ENCODE results near the gene HES5.

Gene HES5

GRCh38 chr1:2499986-2500596, 30.0 kb downstream of the HES5 start:
- DNase-seq (ENCODE audit: low spot score): no peak

- no peak for DNase-seq (ENCODE audit: low spot score)
These were observed 30.8 kb downstream of the HES5 start for GRCh38 chr1:2499260-2499659.

GRCh38 chr1:2498648-2499047, 31.4 kb downstream of the HES5 start:
- DNase-seq (ENCODE audit: low spot score): no peak

DNA sequence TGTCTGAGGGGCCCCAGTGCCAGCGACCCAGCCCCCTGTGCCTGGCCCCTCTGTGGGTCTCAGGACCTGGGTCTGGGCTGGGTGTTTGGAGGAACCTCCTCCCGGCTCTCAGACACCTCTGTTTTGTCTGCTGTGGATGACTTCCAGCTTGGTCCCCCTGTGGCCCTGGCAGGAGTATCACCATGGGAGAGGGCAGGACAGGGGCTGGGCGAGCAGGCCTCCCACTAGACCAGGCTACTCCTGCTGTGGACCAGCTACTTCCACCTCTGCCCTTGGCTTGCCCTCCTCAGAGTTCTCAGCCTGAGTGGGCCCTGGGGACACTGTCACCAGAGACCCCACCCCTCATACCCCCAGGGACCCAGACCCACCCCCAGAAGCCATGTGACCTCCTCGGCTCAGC, 32.2 kb downstream of the HES5 start:
- DNase-seq (ENCODE audit: low spot score): no peak

DNA sequence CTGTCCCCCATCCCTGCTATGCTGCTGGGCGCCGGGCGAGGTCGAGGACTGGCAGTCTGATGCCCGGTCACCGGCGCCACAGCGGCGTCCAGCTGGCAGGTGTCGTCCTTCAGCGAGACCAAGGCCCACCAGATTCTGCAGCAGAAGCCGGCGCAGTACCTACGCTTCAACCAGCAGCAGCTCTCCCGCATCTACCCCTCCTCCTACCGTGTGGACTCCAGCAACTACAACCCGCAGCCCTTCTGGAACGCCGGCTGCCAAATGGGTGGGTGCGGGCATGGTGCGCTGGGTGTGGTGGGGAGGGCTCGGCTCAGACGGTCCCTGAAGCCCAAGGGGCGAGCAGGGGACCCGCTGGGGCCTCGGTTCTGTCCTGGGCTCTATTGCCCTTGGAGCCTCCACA, 33.3 kb downstream of the HES5 start:
- DNase-seq (ENCODE audit: low spot score): no peak

DNA sequence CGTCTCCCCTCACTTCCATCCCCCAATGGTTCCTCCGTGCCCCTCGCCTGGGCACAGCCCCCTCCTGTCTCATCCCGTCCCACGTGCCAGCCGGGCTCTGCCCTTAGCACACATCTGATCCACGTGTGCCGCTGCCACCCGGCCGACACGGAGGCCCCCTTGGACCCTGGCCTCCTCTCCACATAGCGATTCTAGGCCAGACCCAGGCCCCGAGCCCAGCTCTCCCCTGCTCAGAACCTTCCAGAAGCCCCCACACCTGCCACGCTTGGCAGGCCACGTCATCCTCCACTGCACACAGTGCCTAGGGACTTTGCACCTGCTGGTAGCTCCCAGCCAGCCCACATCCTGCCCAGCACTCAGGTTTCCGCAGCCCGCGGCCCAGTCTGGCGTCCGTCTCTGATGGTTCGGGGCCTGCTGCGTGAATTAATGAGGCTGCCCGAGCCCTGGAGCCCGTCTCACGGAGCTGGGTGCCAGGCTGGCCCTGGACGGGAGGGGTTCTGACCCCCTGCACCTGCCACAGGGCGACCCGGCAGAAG, 33.9 kb downstream of the HES5 start:
- DNase-seq (ENCODE audit: low spot score): no peak

DNA sequence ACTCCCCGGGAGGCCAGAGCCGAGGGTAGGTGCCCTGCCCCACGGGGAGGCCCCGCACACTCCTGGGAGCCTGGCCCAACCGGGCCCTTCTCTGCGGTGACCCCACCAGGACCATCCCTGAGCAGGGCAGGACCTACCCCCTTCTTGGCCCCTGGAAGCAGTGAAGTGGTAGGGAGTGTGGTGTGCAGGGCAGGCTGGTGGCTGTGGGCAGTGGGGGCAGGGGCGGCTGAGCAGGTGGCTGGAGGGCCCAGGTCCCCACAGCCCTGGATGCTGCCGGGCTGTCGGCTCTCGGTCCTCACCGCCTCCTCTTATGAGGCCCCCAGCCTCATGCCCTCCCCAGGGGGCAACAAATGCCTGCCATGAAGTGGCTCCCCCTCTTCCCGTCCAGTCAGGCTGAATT, 34.5 kb downstream of the HES5 start:
- DNase-seq (ENCODE audit: low spot score): no peak

GRCh38 chr1:2495026-2495425, 35.0 kb downstream of the HES5 start:
- DNase-seq (ENCODE audit: low spot score): no peak

- no peak for DNase-seq (ENCODE audit: low spot score)
These were observed 35.8 kb downstream of the HES5 start for GRCh38 chr1:2494323-2494693.

DNA sequence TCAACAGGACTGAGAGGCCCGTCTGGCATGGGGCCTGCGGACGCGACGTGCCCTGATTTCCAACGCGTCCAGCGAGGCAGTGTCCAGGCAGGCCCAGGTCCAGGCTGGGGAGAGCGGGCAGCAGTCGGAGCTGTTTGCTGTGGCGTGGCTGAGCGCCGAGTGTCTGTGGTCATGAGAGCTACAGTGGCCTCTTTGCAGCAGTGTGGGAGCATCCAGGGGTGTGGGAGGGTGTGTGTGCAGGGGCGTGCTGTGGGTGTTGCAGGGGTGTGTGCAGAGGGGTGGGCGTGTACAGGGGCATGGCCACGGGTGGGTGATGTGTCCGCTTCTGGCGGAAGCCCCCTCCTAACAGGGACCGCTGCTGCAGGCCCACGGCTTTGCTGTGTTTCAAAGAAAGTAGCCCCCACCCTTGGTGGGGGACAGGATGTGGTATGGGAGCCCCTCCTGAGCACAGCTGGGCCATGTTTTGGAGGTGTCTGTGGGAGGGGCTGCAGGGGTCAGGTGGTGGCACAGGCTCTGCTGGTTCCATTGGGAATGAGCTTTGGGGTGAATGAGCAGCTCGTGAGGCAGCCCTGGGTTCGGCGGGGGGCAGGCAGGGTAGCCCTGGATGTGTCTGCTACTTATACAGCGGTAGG, 36.3 kb downstream of the HES5 start:
- DNase-seq (ENCODE audit: low spot score): no peak

GRCh38 chr1:2493218-2493617, 36.8 kb downstream of the HES5 start:
- no peak for DNase-seq (ENCODE audit: low spot score)

- no peak for DNase-seq (ENCODE audit: low spot score)
These were observed 38.0 kb downstream of the HES5 start for GRCh38 chr1:2492091-2492490.

DNA sequence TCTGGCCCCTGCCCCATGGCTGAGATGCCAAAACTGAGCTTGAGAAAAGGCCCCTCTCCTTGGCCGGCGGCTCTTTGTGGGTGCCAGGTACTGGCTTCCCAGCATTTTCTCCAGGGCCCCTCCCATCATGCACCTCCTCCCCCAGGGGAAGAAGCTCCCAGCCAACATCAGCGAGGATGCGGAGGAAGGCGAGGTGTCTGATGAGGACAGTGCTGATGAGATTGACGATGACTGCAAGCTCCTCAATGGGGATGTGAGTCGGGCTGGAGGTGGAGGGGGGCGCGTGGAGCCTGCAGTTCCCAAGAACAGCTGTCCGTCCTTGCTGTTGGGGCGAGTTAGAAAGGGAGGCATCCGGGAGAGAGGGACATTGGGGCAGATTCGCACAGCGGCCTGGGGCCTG, 40.4 kb downstream of the HES5 start:
- no peak for DNase-seq (ENCODE audit: low spot score)

DNA sequence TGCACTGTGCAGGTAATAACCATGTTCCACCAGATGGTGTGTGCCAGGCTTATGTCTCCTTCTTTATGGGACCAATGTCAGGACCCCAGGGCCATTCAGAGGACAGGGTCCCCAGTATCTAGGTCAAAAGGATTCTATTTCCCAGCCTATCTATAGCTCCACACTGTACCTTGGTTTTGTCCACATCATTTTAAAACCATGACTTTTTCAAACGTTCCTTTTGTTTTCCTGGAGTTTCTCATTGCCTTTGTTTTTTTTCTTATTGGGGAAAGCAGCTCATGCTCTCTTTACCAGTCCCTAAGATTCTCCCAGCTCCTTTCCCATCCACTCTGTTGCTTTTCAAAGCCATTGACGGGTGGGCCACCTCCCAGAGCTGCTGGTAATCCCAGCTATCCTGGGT, 41.4 kb downstream of the HES5 start:
- no peak for DNase-seq (ENCODE audit: low spot score)

DNA sequence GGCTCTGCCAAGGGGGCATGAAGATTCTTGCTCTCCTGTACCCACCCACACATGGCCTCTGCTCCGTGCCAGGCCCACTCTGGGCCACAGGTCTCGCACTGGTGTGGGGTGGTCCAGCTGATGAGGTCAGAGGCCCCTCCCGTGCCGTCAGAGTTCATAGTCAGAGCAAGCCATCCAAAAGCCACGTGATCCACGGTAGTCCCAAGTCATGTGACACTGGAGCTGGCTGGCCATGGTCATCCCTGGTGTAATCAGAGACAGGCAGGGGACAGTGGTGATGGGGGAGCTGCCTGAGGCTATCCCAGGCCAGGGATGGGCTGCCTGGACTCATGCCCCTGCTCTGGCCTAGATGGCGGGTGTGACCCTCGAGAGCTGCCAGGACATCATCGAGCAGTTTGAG, 43.5 kb downstream of the HES5 start:
- no peak for DNase-seq (ENCODE audit: low spot score)

- no peak for DNase-seq (ENCODE audit: low spot score)
These were observed 44.0 kb downstream of the HES5 start for GRCh38 chr1:2486041-2486440.

- DNase-seq (ENCODE audit: low spot score): no peak
These were observed 46.1 kb downstream of the HES5 start for GRCh38 chr1:2483970-2484369.

DNA sequence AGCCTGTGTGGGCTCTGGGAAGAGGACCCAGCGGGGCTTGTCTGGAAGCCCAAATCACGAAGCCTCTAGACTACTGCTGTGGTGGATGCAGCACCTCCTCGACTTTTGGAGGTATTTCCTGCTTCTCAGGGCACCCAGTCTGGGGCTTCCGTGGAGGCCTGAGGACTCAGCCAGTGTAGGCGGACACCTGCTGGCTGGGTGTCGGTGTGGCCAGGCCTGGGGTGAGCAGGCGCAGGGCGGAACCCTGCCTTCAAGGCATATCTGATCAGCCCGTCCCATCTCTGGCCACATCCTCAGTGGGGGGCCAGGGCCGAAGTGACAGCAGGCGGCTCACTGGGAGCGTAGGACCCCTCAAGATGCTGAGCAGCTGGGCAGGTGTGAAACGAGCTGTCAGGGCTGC, 47.0 kb downstream of the HES5 start:
- no peak for DNase-seq (ENCODE audit: low spot score)

DNA sequence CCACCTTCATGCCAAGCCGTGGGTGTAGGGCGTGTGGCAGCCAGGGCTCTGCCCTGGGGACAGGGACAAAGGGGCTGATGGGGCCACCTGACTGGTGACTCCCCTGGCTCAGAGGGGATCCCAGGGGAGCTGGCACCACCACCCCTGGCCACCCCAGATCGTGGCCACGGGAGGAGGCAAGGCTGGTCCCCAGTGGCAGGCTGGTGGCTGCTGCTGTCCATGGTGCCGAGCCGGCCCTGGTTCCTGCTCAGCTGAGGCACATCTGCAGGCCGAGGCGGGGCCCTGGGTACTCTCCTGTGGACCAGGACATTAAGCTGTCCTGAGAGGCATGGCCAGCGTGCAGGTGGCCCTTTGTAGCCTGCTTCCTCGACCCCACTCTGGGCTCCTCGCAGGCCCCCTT, 47.5 kb downstream of the HES5 start:
- DNase-seq (ENCODE audit: low spot score): no peak

DNA sequence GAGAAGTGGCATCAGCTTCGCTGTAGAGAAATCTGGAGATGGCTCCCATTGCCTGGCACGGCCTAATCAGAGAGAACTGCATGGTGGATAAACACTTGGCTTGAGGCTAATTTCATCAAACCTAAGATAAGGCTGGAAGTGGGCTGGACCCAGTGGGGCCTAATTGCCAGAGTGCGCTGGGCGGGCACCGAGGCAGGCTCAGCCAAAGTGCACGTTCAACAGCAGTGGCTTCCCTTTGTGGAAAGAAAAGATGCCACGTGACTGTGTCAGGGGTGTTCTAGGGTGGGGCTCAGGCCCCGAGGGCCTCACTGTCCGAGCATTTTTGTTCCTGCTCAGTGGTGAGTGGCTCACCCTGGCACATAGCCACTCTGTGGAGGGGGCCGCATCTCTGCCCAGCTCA, 48.2 kb downstream of the HES5 start:
- DNase-seq (ENCODE audit: low spot score): no peak

DNA sequence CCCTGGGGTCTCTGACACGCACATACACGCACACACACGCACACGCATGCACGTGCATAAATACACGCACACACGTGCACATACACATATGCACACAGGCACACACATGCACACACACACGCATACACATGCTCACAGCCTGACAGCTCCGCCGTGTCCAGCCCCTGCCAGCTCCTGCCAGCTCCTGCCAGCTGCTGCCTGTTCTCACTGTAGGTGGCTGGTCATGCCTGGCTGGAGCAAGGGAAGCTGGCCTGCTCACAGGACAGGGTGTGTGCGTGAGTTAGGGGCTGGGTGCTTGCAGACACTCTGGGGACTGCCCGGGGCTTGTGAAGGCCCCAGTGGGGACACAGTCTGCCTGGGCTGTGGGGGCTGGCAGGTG, 49.1 kb downstream of the HES5 start:
- DNase-seq (ENCODE audit: low spot score): no peak

DNA sequence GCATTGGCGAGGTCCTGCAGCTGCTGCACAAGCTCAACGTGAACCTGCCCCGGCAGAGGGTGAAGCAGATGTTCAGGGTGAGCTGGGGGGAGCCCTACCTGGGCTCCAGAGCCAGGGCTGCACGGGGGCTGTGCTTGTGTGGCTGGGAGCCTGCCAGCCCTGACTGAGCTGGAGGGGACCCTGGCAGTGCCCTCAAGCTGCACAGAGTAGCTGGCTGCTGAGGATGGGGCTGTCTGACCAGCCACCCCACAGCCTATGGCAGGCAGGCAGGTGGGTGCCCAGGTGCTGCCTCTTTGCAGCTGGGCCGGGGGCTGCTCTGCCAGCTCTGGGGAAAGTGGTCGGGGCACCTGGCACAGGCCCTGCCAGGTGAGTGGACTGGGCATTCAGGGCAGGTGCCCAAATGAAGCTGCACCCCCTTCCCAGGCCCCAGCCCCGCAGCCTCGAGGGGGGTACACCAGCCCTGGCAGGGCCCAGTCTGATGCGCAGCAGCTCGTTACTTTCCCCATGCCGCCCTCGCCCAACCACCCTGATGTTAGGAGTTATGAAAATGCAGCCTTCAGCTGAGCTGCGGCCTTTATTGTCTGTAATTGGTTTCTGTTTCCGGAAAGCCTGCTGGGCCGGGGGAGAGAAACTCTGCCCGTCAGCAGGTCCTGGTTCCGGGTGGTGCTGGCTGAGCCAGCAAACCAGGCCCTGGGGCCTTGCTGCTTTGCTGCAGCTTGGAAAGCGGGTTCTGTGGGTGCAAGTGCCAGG, 49.7 kb downstream of the HES5 start:
- DNase-seq (ENCODE audit: low spot score): no peak

- DNase-seq (ENCODE audit: low spot score): no peak
These were observed 50.4 kb downstream of the HES5 start for GRCh38 chr1:2479618-2480017.

DNA sequence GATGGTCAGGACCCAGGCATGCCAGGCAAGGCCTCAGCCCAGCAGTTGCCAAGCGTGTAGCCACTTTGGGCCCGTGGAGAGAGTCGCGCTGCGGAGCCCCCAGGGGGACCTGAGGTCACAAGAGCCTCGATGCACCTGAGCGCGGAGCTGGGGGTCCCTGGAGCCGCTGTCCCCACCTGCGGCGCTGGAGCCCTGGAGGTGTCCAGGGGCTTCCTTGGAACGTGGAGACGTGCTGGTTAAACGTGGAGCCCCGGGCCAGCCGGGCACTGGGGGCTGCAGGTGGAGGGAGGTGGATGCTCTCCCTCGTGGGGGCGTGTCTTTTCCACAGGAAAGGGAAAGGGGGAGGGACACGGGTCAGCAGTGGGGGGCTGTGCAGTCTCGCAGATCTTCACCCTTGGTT, 50.9 kb downstream of the HES5 start:
- no peak for DNase-seq (ENCODE audit: low spot score)

Measured in hepatic stellate cell (primary cell).